Fibroblast of villous mesenchyme (primary cell): Measurements from ENCODE around the gene HAGHL. TPM values are rescaled to one million over a fixed set of nuclear protein-coding genes. Genes with fewer than 3 reads are reported as not detected.

Experiments
- DNase-seq: peaks from one replicate; pipeline ENCODE4 v3.0.0-alpha.2; 2010; ENCODE audit warnings: low read depth
- H3K4me3 ChIP-seq: 2 replicates; pipeline ENCODE4 v1.5.1; 2011; ENCODE audit warnings: low read depth, mild to moderate bottlenecking, low read length
- CTCF ChIP-seq: IDR thresholded peaks from 2 replicates; pipeline ENCODE4 v1.5.1; 2012; ENCODE audit warnings: low read depth, mild to moderate bottlenecking, low read length; ENCODE audit not compliant: insufficient read depth
- total RNA-seq: library from RNA; depleted of rRNA; stranded (reverse); fragments of >200 nt; gene quantifications from 2 replicates; pipeline ENCODE4 v1.2.3, GENCODE V29; 2012

The HAGHL gene
- total RNA-seq, 1 donor, result 14.7 TPM

GRCh38 chr16:762595-763268 lies 35.8 kb downstream of the HAGHL start:
- DNase-seq, result no peak
- TF ChIP-seq CTCF, result no peak
- no peak overlapping the region for H3K4me3 ChIP-seq

GRCh38 chr16:763369-764183 lies 36.7 kb downstream of the HAGHL start:
- no peak for TF ChIP-seq CTCF
- H3K4me3 ChIP-seq, result no peak overlapping the region
- DNase-seq, result no peak

- no peak for TF ChIP-seq CTCF
- H3K4me3 ChIP-seq, result no peak overlapping the region
- no peak for DNase-seq
Measured at GRCh38 chr16:764184-764750, 37.4 kb downstream of the HAGHL start.

GRCh38 chr16:764848-765487 lies 38.1 kb downstream of the HAGHL start:
- no peak overlapping the region for H3K4me3 ChIP-seq
- TF ChIP-seq CTCF, result no peak
- no peak for DNase-seq

GRCh38 chr16:765488-765865 lies 38.6 kb downstream of the HAGHL start:
- no peak overlapping the region for H3K4me3 ChIP-seq
- DNase-seq, result no peak
- no peak for TF ChIP-seq CTCF

GRCh38 chr16:766008-766819 lies 39.3 kb downstream of the HAGHL start:
- TF ChIP-seq CTCF, result no peak
- no peak for DNase-seq
- H3K4me3 ChIP-seq, result no peak overlapping the region
